Measurements from ENCODE around the gene FPR2.

DNA sequence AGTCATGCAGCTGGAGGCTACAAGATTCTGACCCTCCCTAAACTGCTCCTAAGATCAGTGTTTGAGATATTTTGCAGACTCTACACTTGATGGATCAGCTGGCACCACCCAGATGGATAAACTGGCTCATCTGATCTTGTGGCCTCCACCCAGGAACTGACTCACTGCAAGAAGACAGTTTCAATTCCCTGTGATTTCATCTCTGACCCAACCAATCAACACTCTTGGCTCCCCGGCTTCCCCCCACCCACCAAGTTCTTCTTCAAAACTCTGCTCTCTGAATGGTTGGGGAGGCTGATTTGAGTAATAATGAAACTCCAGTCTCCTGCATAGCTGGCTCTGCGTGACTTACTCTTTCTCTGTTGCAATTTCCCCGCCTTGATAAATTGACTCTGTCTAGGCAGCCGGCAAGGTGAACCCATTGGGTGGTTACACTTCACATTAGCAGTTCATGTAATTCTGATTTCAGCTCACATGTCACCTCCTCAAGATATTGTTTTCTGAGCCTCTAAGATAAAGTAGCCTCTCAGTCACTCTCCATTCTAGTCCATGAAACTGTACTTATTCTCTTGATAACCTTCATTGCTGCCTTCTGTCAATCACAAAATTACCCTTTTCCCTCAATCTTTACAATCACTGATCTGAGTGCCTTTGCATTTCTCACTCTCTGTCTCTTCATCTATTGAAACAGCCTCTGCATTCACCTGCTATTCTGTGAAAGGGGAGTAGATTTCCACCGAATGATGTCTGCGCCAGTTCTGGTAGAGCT lies 24.1 kb downstream of the FPR2 start:
- TF ChIP-seq, protein P1, sequence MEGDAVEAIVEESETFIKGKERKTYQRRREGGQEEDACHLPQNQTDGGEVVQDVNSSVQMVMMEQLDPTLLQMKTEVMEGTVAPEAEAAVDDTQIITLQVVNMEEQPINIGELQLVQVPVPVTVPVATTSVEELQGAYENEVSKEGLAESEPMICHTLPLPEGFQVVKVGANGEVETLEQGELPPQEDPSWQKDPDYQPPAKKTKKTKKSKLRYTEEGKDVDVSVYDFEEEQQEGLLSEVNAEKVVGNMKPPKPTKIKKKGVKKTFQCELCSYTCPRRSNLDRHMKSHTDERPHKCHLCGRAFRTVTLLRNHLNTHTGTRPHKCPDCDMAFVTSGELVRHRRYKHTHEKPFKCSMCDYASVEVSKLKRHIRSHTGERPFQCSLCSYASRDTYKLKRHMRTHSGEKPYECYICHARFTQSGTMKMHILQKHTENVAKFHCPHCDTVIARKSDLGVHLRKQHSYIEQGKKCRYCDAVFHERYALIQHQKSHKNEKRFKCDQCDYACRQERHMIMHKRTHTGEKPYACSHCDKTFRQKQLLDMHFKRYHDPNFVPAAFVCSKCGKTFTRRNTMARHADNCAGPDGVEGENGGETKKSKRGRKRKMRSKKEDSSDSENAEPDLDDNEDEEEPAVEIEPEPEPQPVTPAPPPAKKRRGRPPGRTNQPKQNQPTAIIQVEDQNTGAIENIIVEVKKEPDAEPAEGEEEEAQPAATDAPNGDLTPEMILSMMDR (conservative IDR thresholded peaks at IDR 0.05) = no peak
- TF ChIP-seq ZFX (IDR thresholded peaks at IDR 0.05) = no peak

Measured in C4-2B (cell line).